COR-L47 (cell line): ENCODE results near the gene MMRN2.
"Not testable (repeated sequence)": the region's sequence is repeated elsewhere in the genome, so short reads cannot be mapped to it uniquely, and the experiment has no call there.

ENCODE experiments used
- DNase-seq: peaks from one replicate; lab custom pipeline; 2025; lab: John Stamatoyannopoulos, UW

The MMRN2 gene

GRCh38 chr10:86956195-86956847, 1.1 kb downstream of the MMRN2 start:
- DNase-seq = no peak

- no peak for DNase-seq
Measured at GRCh38 chr10:86955501-86956194, 1.8 kb downstream of the MMRN2 start.

- no peak for DNase-seq
Measured at GRCh38 chr10:86954681-86955500, 2.5 kb downstream of the MMRN2 start.

GRCh38 chr10:86953747-86954680, 3.4 kb downstream of the MMRN2 start:
- DNase-seq = no peak

GRCh38 chr10:86952697-86953096, 4.7 kb downstream of the MMRN2 start:
- not testable (repeated sequence) for DNase-seq

- DNase-seq = no peak
Measured at GRCh38 chr10:86952106-86952505, 5.3 kb downstream of the MMRN2 start.

- DNase-seq = no peak
Measured at GRCh38 chr10:86951184-86951761, 6.1 kb downstream of the MMRN2 start.

- DNase-seq = no peak
Measured at GRCh38 chr10:86950349-86950748, 7.1 kb downstream of the MMRN2 start.

GRCh38 chr10:86947806-86948205, 9.6 kb downstream of the MMRN2 start:
- not testable (repeated sequence) for DNase-seq

GRCh38 chr10:86946213-86947155, 10.9 kb downstream of the MMRN2 start:
- DNase-seq = no peak

- no peak for DNase-seq
Measured at GRCh38 chr10:86945361-86946212, 11.8 kb downstream of the MMRN2 start.

- no peak for DNase-seq
Measured at GRCh38 chr10:86944907-86945306, 12.5 kb downstream of the MMRN2 start.

GRCh38 chr10:86944471-86944870, 12.9 kb downstream of the MMRN2 start:
- DNase-seq = no peak

GRCh38 chr10:86944031-86944419, 13.4 kb downstream of the MMRN2 start:
- no peak for DNase-seq

- no peak for DNase-seq
Measured at GRCh38 chr10:86943316-86944030, 13.9 kb downstream of the MMRN2 start.

GRCh38 chr10:86942441-86943315, 14.7 kb downstream of the MMRN2 start:
- DNase-seq = no peak

GRCh38 chr10:86941991-86942421, 15.4 kb downstream of the MMRN2 start:
- DNase-seq = no peak

- no peak for DNase-seq
Measured at GRCh38 chr10:86941426-86941825, 16.0 kb downstream of the MMRN2 start.
